Neuronal stem cell (in vitro differentiated cells): ENCODE data around the gene DUS1L.

Source experiments
- DNase-seq: peaks from one replicate; pipeline ENCODE4 v3.0.0-alpha.2; 2013; ENCODE audit warnings: low spot score
- H2AFZ ChIP-seq: one replicate; pipeline ENCODE4 v1.6.1; 2013; ENCODE audit warnings: mild to moderate bottlenecking, low read length, inconsistent platforms
- H2AK5ac ChIP-seq: 2 replicates; pipeline ENCODE4 v1.6.1; 2013; ENCODE audit warnings: low read depth, mild to moderate bottlenecking, inconsistent platforms, low read length, moderate library complexity, mixed read lengths
- H2BK120ac ChIP-seq: 2 replicates; pipeline ENCODE4 v1.6.1; 2013; ENCODE audit warnings: low read depth, mild to moderate bottlenecking, inconsistent platforms, low read length, moderate library complexity, mixed read lengths
- H2BK12ac ChIP-seq: one replicate; pipeline ENCODE4 v1.6.1; 2013; ENCODE audit warnings: low read length, inconsistent platforms
- H2BK15ac ChIP-seq: 2 replicates; pipeline ENCODE4 v1.6.1; 2013; ENCODE audit warnings: mild to moderate bottlenecking, low read length, inconsistent platforms, mixed read lengths
- H2BK5ac ChIP-seq: one replicate; pipeline ENCODE4 v1.6.1; 2013; ENCODE audit warnings: inconsistent platforms, mild to moderate bottlenecking, low read length, moderate library complexity
- H3K14ac ChIP-seq: one replicate; pipeline ENCODE4 v1.6.1; 2013; ENCODE audit warnings: low read length, inconsistent platforms
- H3K18ac ChIP-seq: 2 replicates; pipeline ENCODE4 v1.6.1; 2013; ENCODE audit warnings: low read length, inconsistent platforms
- H3K23ac ChIP-seq: 2 replicates; pipeline ENCODE4 v1.6.1; 2013; ENCODE audit warnings: low read depth, mild to moderate bottlenecking, mixed read lengths, low read length, inconsistent platforms; ENCODE audit not compliant: poor library complexity
- H3K27ac ChIP-seq: replicated peaks from 3 replicates; pipeline ENCODE4 v1.5.1; 2013; ENCODE audit warnings: low read length, inconsistent platforms
- H3K27me3 ChIP-seq, 3 experiments: 2 replicates each; pipeline ENCODE4 v1.6.1; 2013; ENCODE audit warnings: low read length in 3 of 3, mild to moderate bottlenecking in 2 of 3, inconsistent platforms in 1 of 3, low read depth in 1 of 3, mixed read lengths in 1 of 3, moderate library complexity in 1 of 3; ENCODE audit not compliant: control insufficient read depth in 3 of 3, insufficient read depth in 3 of 3
- H3K36me3 ChIP-seq, 2 donors: replicated peaks in 1 of 2; 2 replicates each; pipeline ENCODE4 v1.6.1; 2013; ENCODE audit warnings: low read length in 2 of 2; ENCODE audit not compliant: control insufficient read depth in 2 of 2, insufficient read depth in 2 of 2
- H3K4ac ChIP-seq: 2 replicates; pipeline ENCODE4 v1.6.1; 2013; ENCODE audit warnings: inconsistent platforms, mild to moderate bottlenecking, low read length, moderate library complexity
- H3K4me1 ChIP-seq, 2 donors: 1 replicate in 1 of 2; 2 replicates in 1 of 2; pipeline ENCODE4 v1.6.1; 2013; ENCODE audit warnings: low read length in 2 of 2, low read depth in 1 of 2; ENCODE audit not compliant: control insufficient read depth in 2 of 2, insufficient read depth in 1 of 2
- H3K4me2 ChIP-seq: one replicate; pipeline ENCODE4 v1.6.1; 2013; ENCODE audit warnings: mild to moderate bottlenecking, low read length, inconsistent platforms; ENCODE audit not compliant: insufficient read depth, poor library complexity, severe bottlenecking
- H3K4me3 ChIP-seq, 2 donors: 2 replicates each; pipeline ENCODE4 v1.5.1; 2013; ENCODE audit warnings: low read length in 2 of 2, mild to moderate bottlenecking in 2 of 2, inconsistent platforms in 1 of 2, moderate library complexity in 1 of 2
- H3K79me1 ChIP-seq: one replicate; pipeline ENCODE4 v1.6.1; 2013; ENCODE audit warnings: low read depth, mild to moderate bottlenecking, inconsistent platforms, low read length, moderate library complexity
- H3K9ac ChIP-seq: one replicate; pipeline ENCODE4 v1.6.1; 2013; ENCODE audit warnings: mild to moderate bottlenecking, low read depth, low read length, inconsistent platforms; ENCODE audit not compliant: poor library complexity
- H3K9me3 ChIP-seq, 2 donors: replicated peaks in 1 of 2; 2 replicates each; pipeline versions ENCODE3 to v1.6.1; 2013; ENCODE audit warnings: low read length in 2 of 2, mild to moderate bottlenecking in 2 of 2, inconsistent platforms in 1 of 2, low read depth in 1 of 2, mixed read lengths in 1 of 2, moderate library complexity in 1 of 2; ENCODE audit not compliant: control insufficient read depth in 2 of 2, insufficient read depth in 1 of 2
- H4K8ac ChIP-seq: one replicate; pipeline ENCODE4 v1.6.1; 2013; ENCODE audit warnings: low read depth, mild to moderate bottlenecking, inconsistent platforms, low read length, moderate library complexity
- H4K91ac ChIP-seq: one replicate; pipeline ENCODE4 v1.6.1; 2013; ENCODE audit warnings: low read length, low read depth, mild to moderate bottlenecking, inconsistent platforms; ENCODE audit not compliant: poor library complexity
- WGBS, 2 donors: extraction: QIAGEN DNeasy Blood & Tissue Kit; methylation state at CpG; one replicate each; pipeline ENCODE4 v1.1.7; 2013; ENCODE audit warnings: missing lambda C conversion rate in 2 of 2, mixed read lengths in 1 of 2; ENCODE audit not compliant: insufficient read length in 2 of 2, insufficient replicate concordance in 1 of 2; ENCODE audit errors: extremely low coverage in 2 of 2; 5-methylcytosine and 5-hydroxymethylcytosine counted together

The DUS1L gene

GRCh38 chr17:82019690-82020571, 45.7 kb downstream of the DUS1L start:
- Histone ChIP-seq H3K14ac (no peak overlapping the region), H3K4me3 (peak overlapping the region in 1 of 2 donors; percentile 9), H2BK5ac (peak overlapping the region; percentile 84), H2AFZ (no peak overlapping the region), H3K4me1 (peaks cover 9 to 19% of the 10 kb centered on the region in 2 donors), H3K9me3 (no peaks in the 10 kb centered on the region), H2AK5ac (peak overlapping the region; percentile 88), H3K18ac (peak overlapping the region; percentile 44), H3K27me3 (no peaks in the 10 kb centered on the region), H3K4ac (peak overlapping the region; percentile 10), H3K9ac (peak overlapping the region; percentile 77), H2BK12ac (no peak overlapping the region), H3K36me3 (peaks cover 6 to 28% of the 10 kb centered on the region in 2 donors), H2BK120ac (no peak overlapping the region), H3K79me1 (peaks cover 27% of the 10 kb centered on the region), H3K4me2 (no peak overlapping the region), H3K23ac (no peak overlapping the region), H2BK15ac (peak overlapping the region; percentile 9), H4K91ac (no peak overlapping the region), H3K27ac (peak overlapping the region; percentile 22), H4K8ac (no peak overlapping the region)
- WGBS, 2 donors: no CpG with 5 or more reads among the region's 34 CpGs
- peak; percentile 56 for DNase-seq

- H3K36me3 ChIP-seq: peaks cover 6 to 27% of the 10 kb centered on the region in 2 donors
- H3K4me2 ChIP-seq: no peak overlapping the region
- peak overlapping the region; percentile 10 for H3K4ac ChIP-seq
- H2AK5ac ChIP-seq: peak overlapping the region; percentile 53
- no peaks in the 10 kb centered on the region for H3K9me3 ChIP-seq
- H4K8ac ChIP-seq: no peak overlapping the region
- H3K79me1 ChIP-seq: peaks cover 26% of the 10 kb centered on the region
- no peak overlapping the region for H2BK15ac ChIP-seq
- H3K4me3 ChIP-seq: no peak overlapping the region
- H2BK12ac ChIP-seq: no peak overlapping the region
- peaks cover 8 to 16% of the 10 kb centered on the region in 2 donors for H3K4me1 ChIP-seq
- no peaks in the 10 kb centered on the region for H3K27me3 ChIP-seq
- WGBS, 2 donors: no CpG with 5 or more reads among the region's 33 CpGs
- no peak overlapping the region for H3K18ac ChIP-seq
- H2AFZ ChIP-seq: no peak overlapping the region
- peak overlapping the region; percentile 55 for H3K23ac ChIP-seq
- no peak overlapping the region for H3K27ac ChIP-seq
- H3K9ac ChIP-seq: peak overlapping the region; percentile 21
- no peak overlapping the region for H2BK5ac ChIP-seq
- no peak overlapping the region for H4K91ac ChIP-seq
- peak overlapping the region; percentile 61 for H2BK120ac ChIP-seq
- no peak overlapping the region for H3K14ac ChIP-seq
- DNase-seq: no peak
Observed at GRCh38 chr17:82018989-82019689, 46.5 kb downstream of the DUS1L start.

- Histone ChIP-seq H4K91ac (no peak overlapping the region), H3K27ac (no peak overlapping the region), H2AK5ac (no peak overlapping the region), H3K79me1 (peaks cover 25% of the 10 kb centered on the region), H3K27me3 (no peaks in the 10 kb centered on the region), H2BK12ac (no peak overlapping the region), H3K4me3 (no peak overlapping the region), H2BK120ac (no peak overlapping the region), H3K9me3 (no peaks in the 10 kb centered on the region), H2BK15ac (no peak overlapping the region), H3K9ac (peak overlapping the region; percentile 21), H3K36me3 (peaks cover 6 to 27% of the 10 kb centered on the region in 2 donors), H2BK5ac (no peak overlapping the region), H3K14ac (no peak overlapping the region), H3K23ac (no peak overlapping the region), H4K8ac (peak overlapping the region; percentile 43), H3K4me1 (peaks cover 4 to 10% of the 10 kb centered on the region in 2 donors), H3K4ac (no peak overlapping the region), H2AFZ (no peak overlapping the region), H3K4me2 (no peak overlapping the region), H3K18ac (no peak overlapping the region)
- WGBS, 2 donors: no CpG with 5 or more reads among the region's 19 CpGs
- DNase-seq: no peak
Observed at GRCh38 chr17:82018152-82018988, 47.2 kb downstream of the DUS1L start.
